HFFc6 (cell line): ENCODE results near the gene TRAPPC13. TPM values are rescaled to one million over a fixed set of nuclear protein-coding genes. Genes with fewer than 3 reads are reported as not detected.

ENCODE experiments used
- DNase-seq: peaks from one replicate; pipeline ENCODE4 v3.0.0-alpha.2; 2018
- H3K27ac Mint-ChIP-seq: 2 replicates; pipeline ENCODE4 v1.8.0; 2020; ENCODE audit warnings: mild to moderate bottlenecking, mixed read lengths
- H3K27me3 Mint-ChIP-seq: 2 replicates; pipeline ENCODE4 v1.8.0; 2021; ENCODE audit warnings: mild to moderate bottlenecking, moderate library complexity, mixed read lengths; ENCODE audit not compliant: insufficient read depth
- H3K36me3 Mint-ChIP-seq: 2 replicates; pipeline ENCODE4 v1.8.0; 2021; ENCODE audit warnings: low read depth, mixed read lengths
- H3K4me1 Mint-ChIP-seq: 2 replicates; pipeline ENCODE4 v1.8.0; 2020; ENCODE audit warnings: low read depth, mixed read lengths
- H3K4me3 Mint-ChIP-seq: 2 replicates; pipeline ENCODE4 v1.8.0; 2020; ENCODE audit warnings: mild to moderate bottlenecking, moderate library complexity, mixed read lengths
- H3K9me3 Mint-ChIP-seq: 2 replicates; pipeline ENCODE4 v1.8.0; 2020; ENCODE audit warnings: mild to moderate bottlenecking, mixed read lengths
- CTCF ChIP-seq: fragments of 200-600 bp; sonication (generic); IDR thresholded peaks from 2 replicates; pipeline ENCODE4 v1.5.0; 2021; ENCODE audit warnings: antibody characterized with exemption, mild to moderate bottlenecking
- total RNA-seq, 6 experiments: library from RNA; stranded (reverse); fragmentation: NEBNext Ultra II Directional; extraction: Animal tissue kit (Norgen Biotek cat#: 25700); gene quantifications; 2 replicates in 1 of 6; 3 replicates in 5 of 6; pipeline ENCODE4 v1.2.3, GENCODE V29; 2021

The TRAPPC13 gene
- total RNA-seq, 6 experiments from 2014 or later = 15.3 to 20.8 (median 19.4) TPM

- no peaks in the 10 kb centered on the region for H3K9me3 Mint-ChIP-seq
- H3K36me3 Mint-ChIP-seq = peaks cover 6% of the 10 kb centered on the region; the same call in 1 of the 2 replicates
- no peak for DNase-seq
- H3K27ac Mint-ChIP-seq = no peak overlapping the region
- H3K4me3 Mint-ChIP-seq = no peak overlapping the region
- no peak for TF ChIP-seq CTCF
- no peaks in the 10 kb centered on the region for H3K27me3 Mint-ChIP-seq
- no peaks in the 10 kb centered on the region for H3K4me1 Mint-ChIP-seq
Observed at GRCh38 chr5:65693121-65693520, 68.3 kb downstream of the TRAPPC13 start.

- peaks cover 22% of the 10 kb centered on the region for H3K36me3 Mint-ChIP-seq
- no peak for TF ChIP-seq CTCF
- DNase-seq = no peak
- H3K4me1 Mint-ChIP-seq = no peaks in the 10 kb centered on the region
- H3K27me3 Mint-ChIP-seq = no peaks in the 10 kb centered on the region
- H3K27ac Mint-ChIP-seq = no peak overlapping the region
- H3K4me3 Mint-ChIP-seq = no peak overlapping the region
- no peaks in the 10 kb centered on the region for H3K9me3 Mint-ChIP-seq
Observed at GRCh38 chr5:65695162-65695755, 70.4 kb downstream of the TRAPPC13 start.

GRCh38 chr5:65695896-65696295, 71.1 kb downstream of the TRAPPC13 start:
- no peak for TF ChIP-seq CTCF
- Mint-ChIP-seq H3K9me3 (no peaks in the 10 kb centered on the region), H3K27me3 (no peaks in the 10 kb centered on the region), H3K4me1 (no peaks in the 10 kb centered on the region), H3K4me3 (no peak overlapping the region), H3K27ac (no peak overlapping the region), H3K36me3 (peaks cover 19% of the 10 kb centered on the region)
- DNase-seq = no peak

GRCh38 chr5:65696892-65697291, 72.1 kb downstream of the TRAPPC13 start:
- no peak overlapping the region for H3K4me3 Mint-ChIP-seq
- no peaks in the 10 kb centered on the region for H3K27me3 Mint-ChIP-seq
- no peaks in the 10 kb centered on the region for H3K9me3 Mint-ChIP-seq
- no peak for DNase-seq
- TF ChIP-seq CTCF = no peak
- no peak overlapping the region for H3K27ac Mint-ChIP-seq
- peaks cover 16% of the 10 kb centered on the region for H3K36me3 Mint-ChIP-seq
- H3K4me1 Mint-ChIP-seq = no peaks in the 10 kb centered on the region

GRCh38 chr5:65699338-65699737, 74.5 kb downstream of the TRAPPC13 start:
- H3K27ac Mint-ChIP-seq = no peak overlapping the region
- H3K4me3 Mint-ChIP-seq = no peak overlapping the region
- H3K27me3 Mint-ChIP-seq = no peaks in the 10 kb centered on the region
- H3K9me3 Mint-ChIP-seq = no peaks in the 10 kb centered on the region
- TF ChIP-seq CTCF = no peak
- peaks cover 28% of the 10 kb centered on the region for H3K36me3 Mint-ChIP-seq
- no peak for DNase-seq
- H3K4me1 Mint-ChIP-seq = no peaks in the 10 kb centered on the region

- Mint-ChIP-seq H3K27me3 (no peaks in the 10 kb centered on the region), H3K4me3 (no peak overlapping the region), H3K4me1 (no peaks in the 10 kb centered on the region), H3K27ac (no peak overlapping the region), H3K9me3 (no peaks in the 10 kb centered on the region), H3K36me3 (peaks cover 28% of the 10 kb centered on the region)
- no peak for DNase-seq
- TF ChIP-seq CTCF = no peak
Observed at GRCh38 chr5:65702036-65702435, 77.2 kb downstream of the TRAPPC13 start.
